ENCODE measurements around the gene BCL11B. TPM values are rescaled to one million over a fixed set of nuclear protein-coding genes. Genes with fewer than 3 reads are reported as not detected.

Gene BCL11B
- total RNA-seq, 1 experiment from 2014 or later, result 80.6 TPM

DNA sequence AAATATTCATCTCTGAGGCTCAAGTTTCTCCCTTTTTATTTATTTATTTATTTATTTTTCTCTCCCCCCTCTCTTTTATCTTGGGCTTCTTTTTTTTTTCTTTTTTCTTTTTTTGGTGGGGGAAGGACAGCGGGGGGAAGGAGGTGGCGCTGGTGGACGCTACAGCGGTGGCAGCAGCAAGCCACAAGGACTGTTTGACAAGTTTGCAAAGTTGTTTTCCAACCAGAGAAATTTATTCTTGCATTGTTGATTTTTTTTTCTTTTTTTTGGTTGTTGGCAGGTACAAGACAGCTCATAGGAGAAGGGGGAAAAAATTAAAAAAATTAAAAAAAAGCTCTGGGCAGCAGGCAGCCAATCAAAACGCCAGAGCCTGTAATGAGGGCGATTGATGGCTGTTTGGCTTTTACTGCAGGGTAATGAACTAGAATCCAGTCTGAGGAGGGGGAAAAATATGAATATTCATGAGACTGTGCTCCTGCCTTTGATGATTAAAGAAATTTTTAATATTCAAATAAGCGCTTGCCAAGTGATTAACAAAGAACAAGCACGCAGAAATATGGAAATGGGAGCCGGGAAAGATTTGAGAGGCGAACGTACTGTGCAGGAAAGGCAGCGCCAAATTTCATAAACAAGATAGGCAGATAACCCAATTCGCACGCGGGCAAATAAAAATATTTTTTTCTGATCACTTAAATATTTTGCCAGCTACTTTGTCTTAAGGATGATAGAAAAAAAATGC, 36.2 kb downstream of the BCL11B start:
- POLR2A ChIA-PET (ENCODE audit: low non-redundant PET), result no interaction called here

DNA sequence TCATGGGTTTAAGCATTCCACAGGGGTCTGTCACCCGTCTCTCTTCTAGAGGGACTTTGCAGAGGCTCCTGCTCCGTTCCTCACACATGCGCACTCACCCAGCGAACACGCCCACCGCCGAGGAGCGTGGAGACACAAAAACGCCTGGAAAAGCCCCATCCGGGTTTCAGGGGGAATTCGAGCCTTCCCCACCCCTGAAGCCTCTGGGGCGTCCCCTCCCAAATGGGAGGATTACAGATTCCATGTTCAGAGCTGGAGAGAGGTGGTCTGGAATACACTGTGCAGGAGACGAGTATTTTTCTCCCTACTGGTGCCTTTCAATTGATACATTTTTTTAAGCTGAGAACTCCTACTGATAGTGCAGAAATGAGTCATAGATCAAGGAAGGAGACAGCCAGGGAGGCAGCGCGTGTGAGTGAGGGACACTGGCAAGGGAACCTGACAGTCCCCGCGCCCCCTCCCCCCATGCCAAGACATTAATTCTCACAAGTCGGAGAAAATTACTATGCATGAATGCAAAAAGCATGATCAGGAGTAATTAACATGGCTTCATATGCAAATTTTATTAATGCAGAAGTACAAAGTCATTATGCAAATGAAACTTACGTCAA, 36.9 kb downstream of the BCL11B start:
- peak; percentile 87 for DNase-seq (ENCODE audit: low spot score)
- ChIA-PET CTCF (no interaction called here), POLR2A (ENCODE audit: low non-redundant PET) (no interaction called here)
- Histone ChIP-seq H3K36me3 (ENCODE audit: insufficient read depth, low read length, poor library complexity, severe bottlenecking) (peaks cover 45% of the 10 kb centered on the region), H3K27me3 (replicated peaks; ENCODE audit: insufficient read depth, low read depth, low read length, poor library complexity) (no peaks in the 10 kb centered on the region), H3K4me1 (ENCODE audit: insufficient read depth, low read length, poor library complexity, severe bottlenecking) (peaks cover 89% of the 10 kb centered on the region), H3K9me3 (ENCODE audit: low read depth, low read length, poor library complexity, severe bottlenecking) (no peaks in the 10 kb centered on the region), H3K27ac (ENCODE audit: low read depth, low read length, poor library complexity, severe bottlenecking) (peak overlapping the region; percentile 70), H3K4me3 (ENCODE audit: low read depth, low read length, poor library complexity, severe bottlenecking) (peak overlapping the region; percentile 34)
- intact Hi-C loops (cut with micrococcal nuclease; ENCODE audit: unreplicated experiment), result no loop called here
- TSS peak; percentile 8 for BruUV-seq (replicated peaks)
- TF ChIP-seq, protein P1, sequence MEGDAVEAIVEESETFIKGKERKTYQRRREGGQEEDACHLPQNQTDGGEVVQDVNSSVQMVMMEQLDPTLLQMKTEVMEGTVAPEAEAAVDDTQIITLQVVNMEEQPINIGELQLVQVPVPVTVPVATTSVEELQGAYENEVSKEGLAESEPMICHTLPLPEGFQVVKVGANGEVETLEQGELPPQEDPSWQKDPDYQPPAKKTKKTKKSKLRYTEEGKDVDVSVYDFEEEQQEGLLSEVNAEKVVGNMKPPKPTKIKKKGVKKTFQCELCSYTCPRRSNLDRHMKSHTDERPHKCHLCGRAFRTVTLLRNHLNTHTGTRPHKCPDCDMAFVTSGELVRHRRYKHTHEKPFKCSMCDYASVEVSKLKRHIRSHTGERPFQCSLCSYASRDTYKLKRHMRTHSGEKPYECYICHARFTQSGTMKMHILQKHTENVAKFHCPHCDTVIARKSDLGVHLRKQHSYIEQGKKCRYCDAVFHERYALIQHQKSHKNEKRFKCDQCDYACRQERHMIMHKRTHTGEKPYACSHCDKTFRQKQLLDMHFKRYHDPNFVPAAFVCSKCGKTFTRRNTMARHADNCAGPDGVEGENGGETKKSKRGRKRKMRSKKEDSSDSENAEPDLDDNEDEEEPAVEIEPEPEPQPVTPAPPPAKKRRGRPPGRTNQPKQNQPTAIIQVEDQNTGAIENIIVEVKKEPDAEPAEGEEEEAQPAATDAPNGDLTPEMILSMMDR (conservative IDR thresholded peaks at IDR 0.05; ENCODE audit: low read depth, low read length), result no peak
- TF ChIP-seq EZH2 (IDR thresholded peaks at IDR 0.05; ENCODE audit: borderline replicate concordance, low read depth, low read length, poor library complexity, severe bottlenecking), result no peak

More for the DNA sequence above, 36.2 kb downstream of the BCL11B start:
- no peaks in the 10 kb centered on the region for H3K27me3 ChIP-seq (replicated peaks; ENCODE audit: insufficient read depth, low read depth, low read length, poor library complexity)
- no TSS peak for BruUV-seq (replicated peaks)
- H3K27ac ChIP-seq (ENCODE audit: low read depth, low read length, poor library complexity, severe bottlenecking), result peak overlapping the region; percentile 70
- CTCF ChIA-PET, result interaction anchor here (0.6 kb wide), 1 partner anchor 65 kb away, joined by 3 read pairs; no protein-coding TSS in a partner anchor
- no peak for DNase-seq (ENCODE audit: low spot score)
- H3K9me3 ChIP-seq (ENCODE audit: low read depth, low read length, poor library complexity, severe bottlenecking), result no peaks in the 10 kb centered on the region
- peak overlapping the region; percentile 34 for H3K4me3 ChIP-seq (ENCODE audit: low read depth, low read length, poor library complexity, severe bottlenecking)
- intact Hi-C loops (cut with micrococcal nuclease; ENCODE audit: unreplicated experiment), result no loop called here
- TF ChIP-seq, protein P1 (conservative IDR thresholded peaks at IDR 0.05; ENCODE audit: low read depth, low read length), result no peak
- H3K4me1 ChIP-seq (ENCODE audit: insufficient read depth, low read length, poor library complexity, severe bottlenecking), result peaks cover 89% of the 10 kb centered on the region
- peaks cover 45% of the 10 kb centered on the region for H3K36me3 ChIP-seq (ENCODE audit: insufficient read depth, low read length, poor library complexity, severe bottlenecking)

DNA sequence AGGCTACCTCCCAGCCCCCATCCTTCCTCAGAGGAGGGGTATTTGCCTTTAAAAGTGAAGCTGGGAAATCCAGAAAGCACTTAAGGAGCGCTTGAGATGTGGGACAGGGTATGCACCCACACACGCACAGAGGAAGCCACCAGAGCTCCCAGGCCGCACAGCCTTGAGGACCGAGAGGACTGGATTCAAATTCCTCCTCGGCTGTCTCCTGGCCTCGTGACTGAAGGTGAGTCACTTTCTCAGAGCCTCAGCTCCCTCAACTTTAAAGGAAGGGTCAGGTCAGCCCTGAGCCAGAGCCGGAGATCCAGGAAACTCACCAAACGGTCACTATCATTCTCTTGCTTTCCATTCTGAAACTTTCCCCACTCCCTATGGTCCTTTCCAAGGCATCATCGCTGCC, 37.6 kb downstream of the BCL11B start:
- H3K36me3 ChIP-seq (ENCODE audit: insufficient read depth, low read length, poor library complexity, severe bottlenecking), result peaks cover 45% of the 10 kb centered on the region
- no peaks in the 10 kb centered on the region for H3K9me3 ChIP-seq (ENCODE audit: low read depth, low read length, poor library complexity, severe bottlenecking)
- ChIA-PET CTCF (no interaction called here), POLR2A (ENCODE audit: low non-redundant PET) (no interaction called here)
- H3K4me3 ChIP-seq (ENCODE audit: low read depth, low read length, poor library complexity, severe bottlenecking), result no peak overlapping the region
- H3K4me1 ChIP-seq (ENCODE audit: insufficient read depth, low read length, poor library complexity, severe bottlenecking), result peaks cover 91% of the 10 kb centered on the region
- intact Hi-C loops (cut with micrococcal nuclease; ENCODE audit: unreplicated experiment), result no loop called here
- DNase-seq (ENCODE audit: low spot score), result no peak
- peak overlapping the region; percentile 49 for H3K27ac ChIP-seq (ENCODE audit: low read depth, low read length, poor library complexity, severe bottlenecking)
- no peaks in the 10 kb centered on the region for H3K27me3 ChIP-seq (replicated peaks; ENCODE audit: insufficient read depth, low read depth, low read length, poor library complexity)
- TF ChIP-seq, protein P1 (conservative IDR thresholded peaks at IDR 0.05; ENCODE audit: low read depth, low read length), result no peak
- no peak for TF ChIP-seq EZH2 (IDR thresholded peaks at IDR 0.05; ENCODE audit: borderline replicate concordance, low read depth, low read length, poor library complexity, severe bottlenecking)
- BruUV-seq (replicated peaks), result no TSS peak

All from A673 (cell line).